ENCODE data around the gene CPZ.

CPZ gene

DNA sequence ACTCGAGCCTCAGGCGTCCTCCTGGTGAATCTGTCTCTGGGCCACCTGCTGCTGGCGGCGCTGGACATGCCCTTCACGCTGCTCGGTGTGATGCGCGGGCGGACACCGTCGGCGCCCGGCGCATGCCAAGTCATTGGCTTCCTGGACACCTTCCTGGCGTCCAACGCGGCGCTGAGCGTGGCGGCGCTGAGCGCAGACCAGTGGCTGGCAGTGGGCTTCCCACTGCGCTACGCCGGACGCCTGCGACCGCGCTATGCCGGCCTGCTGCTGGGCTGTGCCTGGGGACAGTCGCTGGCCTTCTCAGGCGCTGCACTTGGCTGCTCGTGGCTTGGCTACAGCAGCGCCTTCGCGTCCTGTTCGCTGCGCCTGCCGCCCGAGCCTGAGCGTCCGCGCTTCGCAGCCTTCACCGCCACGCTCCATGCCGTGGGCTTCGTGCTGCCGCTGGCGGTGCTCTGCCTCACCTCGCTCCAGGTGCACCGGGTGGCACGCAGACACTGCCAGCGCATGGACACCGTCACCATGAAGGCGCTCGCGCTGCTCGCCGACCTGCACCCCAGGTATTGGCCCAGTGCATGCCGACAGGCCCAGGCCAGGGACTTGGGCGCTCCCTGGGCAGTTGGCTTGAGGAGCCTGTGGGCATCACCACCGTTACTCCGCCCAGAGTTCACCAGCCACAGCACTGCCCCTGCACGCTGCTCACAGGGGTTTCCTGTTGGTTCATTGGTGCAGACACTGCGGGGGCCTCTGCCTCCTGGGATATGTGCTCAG lies 11.3 kb upstream of the CPZ start:
- no peak for FAIRE-seq

DNA sequence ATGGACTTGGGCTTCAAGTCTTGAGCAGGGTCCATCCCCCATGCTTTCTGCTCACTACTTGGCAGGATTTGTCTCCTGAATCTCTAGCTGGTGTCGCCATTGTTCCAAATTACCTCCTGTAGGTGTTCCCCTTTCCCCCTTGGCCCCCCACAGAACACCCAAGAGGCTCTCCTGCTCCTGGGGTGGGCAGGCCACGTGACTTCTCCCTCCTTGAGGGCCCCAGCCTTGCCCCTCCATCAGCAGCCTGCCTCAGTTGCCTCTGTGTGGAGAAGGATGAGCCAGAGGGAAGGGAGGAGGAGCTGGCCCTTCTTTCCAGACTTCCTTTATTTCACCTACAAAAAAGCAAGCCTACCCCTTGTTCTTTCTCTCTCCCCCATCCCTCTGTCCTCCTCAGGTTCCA lies 10.5 kb upstream of the CPZ start:
- FAIRE-seq = no peak

DNA sequence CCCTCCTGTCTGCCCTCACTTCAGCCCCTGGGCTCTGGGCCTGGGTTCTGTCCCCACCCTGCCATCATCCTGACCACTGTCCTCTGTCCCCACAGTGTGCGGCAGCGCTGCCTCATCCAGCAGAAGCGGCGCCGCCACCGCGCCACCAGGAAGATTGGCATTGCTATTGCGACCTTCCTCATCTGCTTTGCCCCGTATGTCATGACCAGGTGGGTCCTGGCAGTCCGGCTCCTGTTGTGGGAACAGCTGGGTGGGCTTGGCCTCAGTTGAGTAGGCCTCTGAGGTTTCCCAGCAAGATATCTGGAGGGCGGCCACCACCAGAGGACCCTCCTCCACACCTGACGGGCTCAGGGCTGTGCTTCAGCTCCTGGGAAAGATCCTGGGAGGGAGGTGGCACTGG lies 10.1 kb upstream of the CPZ start:
- FAIRE-seq = no peak

DNA sequence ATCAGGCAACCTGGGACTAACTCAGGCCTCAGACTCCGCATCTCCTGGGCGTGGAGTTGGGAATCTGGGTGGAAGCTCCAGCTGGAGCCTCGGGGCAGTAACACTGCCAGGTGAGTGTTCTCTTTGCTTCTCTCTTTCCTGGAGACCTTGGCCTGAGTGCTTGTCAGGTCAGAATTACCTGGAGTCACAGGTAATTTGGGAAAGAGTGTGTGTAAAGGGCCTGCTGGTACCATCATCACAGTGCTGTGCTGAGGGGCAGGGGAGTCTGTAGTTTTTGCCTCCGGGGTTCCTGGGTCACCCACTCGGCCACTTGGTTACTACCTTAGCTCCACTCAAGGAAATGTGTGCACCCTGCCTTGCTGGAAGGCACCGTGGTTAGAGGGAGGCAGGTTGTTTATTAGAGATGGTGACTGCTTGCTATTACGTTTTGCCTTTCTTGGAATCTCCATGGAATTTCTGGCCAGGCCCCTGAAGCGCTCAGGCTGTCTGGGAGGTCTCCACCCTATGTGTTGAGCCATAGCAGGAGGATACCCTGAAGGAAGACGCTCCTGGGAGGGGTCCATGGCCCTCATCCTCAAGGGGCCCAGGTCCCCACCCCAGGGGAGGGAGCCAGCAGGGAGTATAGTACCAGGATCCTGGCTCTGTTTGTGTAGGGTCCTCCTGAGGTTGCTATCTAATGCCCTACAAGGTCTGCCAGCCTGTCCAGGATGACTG lies 9.5 kb upstream of the CPZ start:
- FAIRE-seq = no peak

DNA sequence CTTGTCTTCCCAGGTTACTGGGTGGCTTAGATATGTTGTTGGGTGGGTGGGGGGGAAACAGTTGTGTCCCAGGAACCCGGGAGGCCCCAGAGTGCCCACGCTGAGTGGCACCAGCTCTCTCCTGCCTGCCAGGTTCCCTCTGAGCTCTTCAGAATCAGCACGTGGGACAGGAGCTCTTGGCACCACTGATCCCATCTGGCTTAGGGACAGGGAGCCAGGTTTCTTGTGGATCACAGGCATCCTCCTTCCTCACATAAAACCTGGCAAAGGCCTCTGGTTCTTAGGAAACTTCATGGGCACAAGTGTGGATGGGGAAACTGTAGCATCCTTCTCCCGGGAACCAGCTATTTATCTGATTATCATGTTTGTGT lies 8.9 kb upstream of the CPZ start:
- no peak for FAIRE-seq

DNA sequence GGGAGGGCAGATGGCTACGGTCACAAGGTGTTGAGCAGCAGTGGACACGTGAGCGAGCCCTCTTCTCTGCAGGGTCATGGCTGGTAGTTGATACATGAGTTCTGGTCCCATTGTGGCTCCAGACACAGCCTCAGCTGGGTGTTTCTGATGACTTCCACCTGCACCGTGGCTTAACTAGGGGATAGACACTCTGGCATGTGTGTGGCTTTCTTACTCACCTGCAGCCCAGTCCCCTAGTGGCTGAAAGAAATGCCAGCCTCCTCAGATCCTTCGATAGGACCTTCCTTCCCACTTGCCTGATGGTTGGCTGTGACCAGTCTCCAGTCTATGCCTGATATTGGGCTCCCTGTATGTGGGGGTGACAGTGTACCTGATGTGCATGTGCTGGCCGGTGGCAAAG lies 7.4 kb upstream of the CPZ start:
- FAIRE-seq = no peak

DNA sequence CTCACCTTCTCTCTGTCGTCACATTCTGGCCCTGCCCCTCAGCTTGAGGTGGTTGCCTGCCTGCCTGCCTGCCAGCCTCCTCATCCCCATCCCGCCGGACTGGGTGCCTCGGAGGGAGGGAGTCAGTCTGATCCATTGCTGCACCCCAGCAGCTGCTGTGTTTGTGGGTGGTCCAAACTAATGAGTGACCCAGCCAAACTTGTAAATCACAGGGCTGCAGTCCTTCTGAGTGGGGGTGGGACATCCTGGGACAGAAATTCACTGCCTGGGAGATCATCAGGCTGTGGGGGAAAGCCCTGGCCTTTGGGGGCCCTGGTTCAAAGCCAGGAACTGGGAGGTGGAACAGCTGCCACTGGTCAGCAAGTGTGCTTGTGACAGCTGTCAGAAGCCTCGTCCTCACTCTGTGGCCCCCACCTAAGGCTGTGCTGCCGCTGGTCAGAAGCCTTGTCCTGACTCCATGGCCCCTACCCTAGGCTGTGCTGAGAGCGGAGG lies 6.8 kb upstream of the CPZ start:
- no peak for FAIRE-seq

DNA sequence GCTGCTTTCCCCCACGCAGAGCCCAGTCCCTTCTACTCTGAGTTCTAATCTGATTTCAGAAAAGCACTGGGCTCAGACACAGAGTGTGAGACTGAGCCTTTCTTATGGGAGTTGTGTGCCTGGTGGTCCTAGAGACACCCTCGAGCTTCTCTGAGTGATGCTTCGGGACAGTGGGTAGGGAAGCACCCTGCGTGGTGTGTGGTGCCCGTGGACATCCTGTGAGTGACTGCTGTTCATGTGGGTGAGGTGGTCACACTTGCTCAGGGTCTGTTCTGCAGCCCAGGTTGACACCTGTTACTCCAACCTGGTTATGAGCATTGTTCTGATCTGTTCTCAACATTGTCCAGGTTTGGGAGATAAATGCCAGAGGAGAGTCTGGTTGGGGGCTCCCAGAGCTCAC lies 6.3 kb upstream of the CPZ start:
- FAIRE-seq = no peak

DNA sequence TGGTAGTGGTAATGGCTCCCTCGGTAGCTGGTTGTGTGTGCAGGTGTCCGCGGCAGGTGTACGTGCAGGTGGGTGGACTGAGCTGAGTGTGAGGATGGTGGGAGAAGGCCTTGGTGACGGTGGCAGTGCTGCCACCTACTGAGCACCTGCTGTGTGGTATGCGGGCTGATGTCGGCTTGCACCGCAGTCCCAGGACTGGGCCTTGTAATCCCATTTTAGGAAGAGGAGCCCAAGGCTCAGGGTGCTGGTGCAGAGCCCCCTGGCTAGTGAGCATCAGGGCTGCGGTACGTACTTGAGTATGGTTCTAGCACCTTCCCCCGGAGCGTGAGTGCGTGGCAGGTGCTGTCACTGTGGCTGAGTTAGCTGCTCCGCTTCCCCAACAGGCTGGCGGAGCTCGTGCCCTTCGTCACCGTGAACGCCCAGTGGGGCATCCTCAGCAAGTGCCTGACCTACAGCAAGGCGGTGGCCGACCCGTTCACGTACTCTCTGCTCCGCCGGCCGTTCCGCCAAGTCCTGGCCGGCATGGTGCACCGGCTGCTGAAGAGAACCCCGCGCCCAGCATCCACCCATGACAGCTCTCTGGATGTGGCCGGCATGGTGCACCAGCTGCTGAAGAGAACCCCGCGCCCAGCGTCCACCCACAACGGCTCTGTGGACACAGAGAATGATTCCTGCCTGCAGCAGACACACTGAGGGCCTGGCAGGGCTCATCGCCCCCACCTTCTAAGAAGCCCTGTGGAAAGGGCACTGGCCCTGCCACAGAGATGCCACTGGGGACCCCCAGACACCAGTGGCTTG lies 5.7 kb upstream of the CPZ start:
- FAIRE-seq = no peak

DNA sequence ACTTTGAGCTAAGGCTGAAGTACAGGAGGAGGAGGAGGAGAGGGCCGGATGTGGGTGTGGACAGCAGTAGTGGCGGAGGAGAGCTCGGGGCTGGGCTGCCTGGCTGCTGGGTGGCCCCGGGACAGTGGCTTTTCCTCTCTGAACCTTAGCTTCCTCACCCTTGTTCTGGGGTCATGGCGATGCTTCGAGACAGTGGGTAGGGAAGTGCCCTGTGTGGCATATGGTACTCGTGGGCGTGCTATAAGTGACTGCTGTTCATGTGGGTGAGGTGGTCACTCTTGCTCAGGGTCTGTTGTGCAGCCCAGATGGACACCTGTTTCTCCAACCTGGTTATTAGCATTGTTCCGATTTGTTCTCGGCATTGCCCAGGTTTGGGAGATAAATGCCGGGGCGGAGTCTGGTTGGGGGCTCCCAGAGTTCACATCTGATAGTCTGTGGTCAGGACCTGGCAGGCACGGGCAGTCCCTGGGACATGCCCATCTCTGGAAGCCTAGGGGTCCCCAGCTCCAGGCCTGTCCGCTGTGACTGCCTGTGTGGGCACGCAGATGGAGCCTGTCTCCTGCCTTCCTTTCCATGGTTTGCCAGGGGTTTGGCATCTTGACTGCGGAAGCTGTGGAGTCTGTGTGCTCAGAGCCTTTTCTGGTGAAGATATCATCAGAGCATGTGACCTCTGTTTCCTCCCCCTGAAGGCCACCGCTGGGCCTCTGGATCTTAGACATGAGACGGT lies 4.9 kb upstream of the CPZ start:
- no peak for FAIRE-seq

DNA sequence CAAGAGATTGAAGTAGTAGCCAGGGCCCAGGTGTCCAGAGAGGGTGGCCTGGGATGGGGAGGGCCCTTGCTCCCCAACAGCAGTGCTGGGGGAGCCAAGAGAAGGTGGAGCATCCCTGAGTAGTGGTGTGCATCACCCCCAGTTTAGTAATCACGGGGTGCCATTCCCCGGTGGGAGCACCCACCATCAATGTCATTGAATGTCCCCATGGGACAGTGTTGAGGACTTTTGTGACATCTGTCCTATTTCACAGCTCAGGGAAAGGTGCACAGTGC lies 4.4 kb upstream of the CPZ start:
- FAIRE-seq = no peak

DNA sequence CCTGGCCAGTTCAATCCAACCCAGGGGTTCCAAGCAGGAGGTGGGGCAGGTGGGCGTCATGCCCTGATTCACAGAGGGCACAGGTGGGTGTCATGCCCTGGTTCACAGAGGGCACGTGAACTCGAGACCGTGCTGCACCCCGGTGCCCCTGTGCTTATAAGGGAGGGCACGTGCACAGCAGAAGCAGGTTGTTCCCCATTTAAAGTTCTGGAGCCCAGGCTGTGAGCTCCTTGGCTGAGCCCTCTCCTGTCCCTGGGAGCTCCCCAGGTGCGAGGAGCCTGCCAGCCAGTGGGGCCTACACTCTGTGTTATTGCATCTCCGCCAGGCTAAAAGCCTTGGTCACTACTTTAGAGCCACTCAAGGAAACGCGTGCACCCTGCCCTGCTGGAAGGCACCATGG lies 3.2 kb upstream of the CPZ start:
- no peak for FAIRE-seq

DNA sequence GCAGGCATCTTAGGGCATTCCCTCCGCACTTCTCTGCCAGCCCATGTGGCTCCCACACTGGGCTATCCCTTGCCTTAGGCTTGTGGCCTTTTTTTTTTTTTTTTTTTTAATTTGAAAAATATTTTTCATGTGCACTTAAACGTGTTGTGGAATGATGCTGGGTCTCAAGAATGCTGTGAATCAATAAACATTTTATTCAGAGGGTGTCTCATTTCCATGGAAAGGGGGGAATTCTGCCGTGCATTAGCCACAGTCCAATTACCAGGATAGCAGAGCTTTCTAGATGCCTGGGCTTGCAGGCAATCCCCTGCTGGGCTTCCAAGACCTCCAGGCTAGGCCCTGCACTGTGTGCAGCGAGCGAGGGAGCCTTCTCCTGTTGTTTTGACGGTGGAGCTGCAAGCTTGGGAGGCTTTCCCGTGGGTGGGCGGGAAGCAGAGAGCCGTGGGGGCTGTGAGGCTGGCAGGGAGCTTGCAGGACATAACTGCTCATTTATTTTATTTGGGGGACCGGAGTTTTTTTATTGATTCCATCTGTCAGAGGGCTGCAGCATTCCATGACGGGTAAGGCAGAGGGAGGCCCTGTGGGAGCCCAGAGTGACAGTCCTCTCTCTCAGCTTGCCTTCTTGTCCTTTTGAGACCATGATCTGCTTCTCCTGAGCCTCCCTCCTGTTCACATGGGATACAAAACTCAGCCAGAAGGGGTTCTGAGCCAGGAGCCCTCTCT lies 2.6 kb upstream of the CPZ start:
- no peak for FAIRE-seq

DNA sequence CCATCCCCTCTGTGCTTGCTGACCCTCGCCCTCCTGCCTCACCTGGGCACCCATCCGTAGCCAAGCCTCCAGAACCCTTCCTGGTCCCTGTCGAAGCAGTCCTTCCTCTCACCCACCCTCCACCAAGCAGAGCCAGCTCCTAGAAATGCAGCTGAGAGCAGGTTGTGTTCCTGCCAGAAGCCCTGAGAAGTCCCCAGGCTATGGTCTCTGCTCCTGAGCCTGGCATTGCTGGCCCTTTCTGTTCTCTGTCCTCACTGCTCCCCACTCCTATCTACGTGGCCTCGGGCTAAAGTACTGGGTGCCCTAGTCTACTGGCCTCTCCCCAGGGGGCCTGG lies 2.1 kb upstream of the CPZ start:
- no peak for FAIRE-seq

DNA sequence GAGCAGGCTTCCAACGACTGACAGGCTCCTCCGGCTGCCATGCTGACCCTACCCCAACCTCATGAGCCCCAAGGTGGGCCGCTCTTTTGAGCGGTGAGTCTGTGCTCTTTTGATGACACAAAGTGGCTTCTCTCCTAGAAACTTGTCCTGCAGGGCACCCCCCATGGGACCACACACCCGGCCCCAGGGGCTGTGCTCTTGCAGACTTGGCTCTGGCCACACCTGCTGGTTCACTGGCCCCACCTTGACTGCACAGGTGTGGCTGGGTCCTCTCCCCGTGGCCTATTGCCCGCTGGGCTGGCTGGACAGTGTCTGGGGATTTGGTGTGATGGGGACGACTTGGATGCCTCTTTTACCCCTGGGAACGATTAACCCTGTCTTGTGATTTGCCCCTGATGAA lies 1.5 kb upstream of the CPZ start:
- FAIRE-seq = no peak

DNA sequence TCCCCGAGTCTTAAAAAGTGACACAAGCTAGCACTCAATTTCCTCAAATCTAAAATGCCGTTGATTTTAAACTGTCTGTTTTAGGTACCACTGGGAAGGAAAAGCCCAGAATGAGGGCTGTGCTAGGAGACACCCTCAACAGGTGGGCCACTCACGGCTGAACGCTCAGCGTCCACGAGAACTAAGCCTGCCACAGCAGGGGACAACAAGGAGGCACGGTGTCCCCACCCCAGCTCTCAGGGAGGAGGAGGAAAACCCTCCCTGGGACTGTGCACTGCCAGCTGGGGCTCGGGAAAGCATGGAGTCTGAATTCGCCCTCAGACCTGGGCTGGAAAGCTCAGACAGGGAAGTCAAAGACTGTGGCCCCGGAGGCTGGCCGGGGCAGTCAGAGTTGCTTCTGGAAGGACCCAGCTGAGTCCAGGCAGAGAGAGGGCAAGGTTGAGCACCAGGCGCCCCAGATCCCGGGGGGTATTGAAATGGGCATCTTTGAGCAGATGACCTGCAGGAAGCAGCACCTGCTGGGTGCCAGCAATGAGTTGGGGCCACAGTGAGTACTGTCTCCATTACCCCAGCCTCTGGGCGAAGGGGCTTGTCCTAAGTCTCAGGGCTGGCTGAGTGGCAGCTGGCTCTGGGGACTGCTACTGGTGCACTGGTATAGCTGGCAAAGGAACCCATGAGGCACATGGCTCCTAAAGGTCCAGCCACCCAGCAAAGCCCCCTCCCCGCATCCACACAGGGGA lies 769 bp upstream of the CPZ start:
- no peak for FAIRE-seq

DNA sequence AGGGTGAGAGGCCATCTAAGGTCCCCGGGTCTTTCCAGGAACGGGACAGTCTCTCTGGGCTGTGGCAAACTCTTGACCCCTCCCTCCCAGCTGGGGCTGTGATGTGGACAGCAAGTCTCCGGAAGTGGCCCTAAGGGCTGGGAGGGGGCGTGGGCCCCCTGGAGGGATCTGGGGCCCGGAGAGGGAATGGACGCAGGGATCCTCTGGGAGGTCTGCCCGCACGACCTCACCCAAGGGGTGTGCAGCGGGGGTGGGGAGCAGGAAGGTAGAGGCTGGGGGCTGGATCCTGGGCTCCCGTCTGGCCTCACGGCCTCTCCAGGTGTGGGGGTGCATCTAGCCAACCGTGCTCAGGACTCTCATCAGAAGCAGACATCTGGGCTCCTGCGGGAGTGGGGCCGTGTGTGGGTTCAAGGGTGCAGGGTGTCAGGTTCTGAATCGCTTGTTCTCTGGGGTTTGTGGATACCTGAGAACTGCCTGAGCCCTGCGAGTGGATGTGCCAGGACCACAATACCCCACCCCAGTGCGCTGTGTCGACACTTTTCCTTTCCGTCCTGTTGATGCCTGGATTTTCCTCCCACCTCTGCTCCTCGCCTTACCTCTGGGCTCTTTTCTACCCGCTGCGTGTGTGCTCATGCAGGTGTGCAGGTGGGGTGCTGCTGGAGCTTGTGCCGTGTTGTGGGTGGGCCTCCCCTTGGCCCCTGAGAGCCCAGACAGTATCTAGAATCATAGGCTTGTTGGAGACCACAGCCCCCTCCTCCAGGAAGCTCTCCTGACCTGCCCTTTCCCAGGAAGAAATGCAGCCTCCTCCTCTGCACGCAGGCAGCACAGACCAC lies 915 bp downstream of the CPZ start:
- FAIRE-seq = no peak

DNA sequence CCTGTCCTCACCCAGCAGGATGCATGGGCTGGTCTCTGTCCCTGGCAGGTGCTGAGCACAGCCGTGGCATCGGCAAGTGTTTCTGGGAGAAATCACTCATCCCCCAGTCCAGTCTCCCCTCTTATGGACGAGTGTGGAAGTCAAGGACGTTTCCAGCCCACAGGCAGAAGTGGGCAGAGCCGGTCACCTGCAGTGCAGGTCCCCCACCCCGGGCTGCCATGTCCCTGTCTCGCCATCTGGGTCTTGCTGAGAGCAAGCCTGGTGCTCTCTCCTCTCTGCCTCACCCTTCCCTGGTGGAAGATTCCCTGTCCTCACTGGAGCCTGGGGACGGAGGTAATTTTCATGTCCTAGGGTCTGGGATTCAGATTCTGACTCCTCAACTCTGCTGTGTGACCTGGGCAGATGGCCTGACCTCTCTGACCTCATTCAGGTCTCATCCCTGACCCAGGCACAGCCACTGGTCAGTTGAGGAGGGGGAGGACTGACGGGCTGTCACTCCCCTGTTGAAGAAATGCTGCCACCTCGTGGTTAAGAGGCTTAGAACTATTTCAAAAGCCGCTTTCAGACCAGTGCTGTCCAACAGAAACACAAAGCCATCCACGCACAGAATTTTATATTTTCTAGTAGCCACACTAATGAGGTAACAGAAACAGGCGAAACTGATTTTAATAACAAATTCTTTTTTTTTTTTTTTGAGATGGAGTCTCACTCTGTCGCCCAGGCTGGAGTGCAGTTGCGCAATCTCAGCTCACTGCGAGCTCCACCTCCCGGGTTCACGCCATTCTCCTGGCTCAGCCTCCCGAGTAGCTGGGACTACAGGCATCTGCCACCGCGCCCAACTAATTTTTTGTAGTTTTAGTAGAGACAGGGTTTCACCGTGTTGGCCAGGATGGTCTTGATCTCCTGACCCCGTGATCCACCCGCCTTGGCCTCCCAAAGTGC lies 1.8 kb downstream of the CPZ start:
- peak; percentile 26 for FAIRE-seq

DNA sequence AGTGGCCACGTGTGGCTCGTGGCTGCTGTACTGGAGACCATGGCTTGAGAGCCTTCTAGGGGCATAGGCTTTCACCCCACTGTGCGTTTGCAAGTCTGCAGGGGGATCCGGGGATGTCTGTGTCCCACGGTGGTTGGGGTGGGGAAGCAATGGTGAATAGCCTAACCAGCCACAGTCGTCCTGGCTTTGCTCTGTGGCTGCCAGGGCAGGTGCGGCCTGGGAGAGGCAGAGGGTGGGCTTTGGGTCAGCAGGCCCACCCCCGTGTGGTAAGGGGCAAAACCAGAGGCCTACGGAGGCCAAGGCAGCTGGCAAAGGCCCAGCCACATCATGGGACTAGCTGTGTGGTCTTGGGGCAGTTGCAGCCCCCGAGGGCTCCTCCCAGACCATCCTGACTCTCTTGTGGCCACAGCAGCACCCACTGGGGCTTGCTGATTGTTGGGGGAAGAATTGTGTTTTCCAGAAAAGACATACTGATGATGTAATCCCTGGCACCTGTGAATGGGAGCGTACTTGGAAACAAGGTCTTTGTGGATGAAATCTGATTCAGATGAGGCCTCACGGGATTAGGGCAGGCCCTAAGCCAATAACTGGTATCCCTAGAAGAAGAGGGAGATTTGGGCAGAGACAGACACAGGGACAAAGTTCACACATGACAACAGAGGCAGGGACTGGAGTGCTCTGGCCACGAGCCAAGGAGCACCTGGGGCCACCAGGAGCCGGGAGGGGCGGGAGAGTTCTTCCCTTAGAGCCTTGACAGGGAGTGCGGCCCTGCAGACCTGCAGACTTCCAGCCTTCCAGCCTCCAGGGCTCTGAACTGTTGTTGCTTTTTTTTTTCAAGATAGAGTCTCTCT lies 2.9 kb downstream of the CPZ start:
- FAIRE-seq = no peak

Data from TTC549 (cell line).